GM23338 (cell line): ENCODE measurements around the gene CABLES1. TPM values are rescaled to one million over a fixed set of nuclear protein-coding genes. Genes with fewer than 3 reads are reported as not detected.
A peak's percentile ranks its signal among the peaks of the same experiment; 100 is the strongest.

Source experiments
- ATAC-seq: fragments of 200-7000 bp; cut with Tn5 transposase; 3 replicates; pipeline ENCODE4 v1.9.1; 2020
- DNase-seq: peaks from one replicate; pipeline ENCODE4 v3.0.0-alpha.2; 2015; ENCODE audit warnings: low spot score
- H2AFZ ChIP-seq: fragments of 200-600 bp; sonication (generic); 2 replicates; pipeline ENCODE4 v1.8.0; 2016; ENCODE audit warnings: antibody characterized with exemption, mild to moderate bottlenecking, moderate library complexity
- H3F3A ChIP-seq: fragments of 200-600 bp; sonication (generic); replicated peaks from 2 replicates; pipeline ENCODE4 v1.8.0; 2017; ENCODE audit warnings: antibody characterized with exemption, mixed run types, low read depth
- H3K27ac ChIP-seq: fragments of 200-600 bp; sonication (generic); 2 replicates; pipeline ENCODE4 v1.6.1; 2016; ENCODE audit warnings: low read depth
- H3K27me3 ChIP-seq: fragments of 200-600 bp; sonication (generic); 2 replicates; pipeline ENCODE4 v1.8.0; 2016; ENCODE audit warnings: mild to moderate bottlenecking, mixed run types, moderate library complexity; ENCODE audit not compliant: insufficient read depth
- H3K36me3 ChIP-seq: fragments of 200-600 bp; sonication (generic); 2 replicates; pipeline ENCODE4 v1.8.0; 2016; ENCODE audit warnings: mild to moderate bottlenecking; ENCODE audit not compliant: insufficient read depth
- H3K4me1 ChIP-seq: fragments of 200-600 bp; sonication (generic); 2 replicates; pipeline ENCODE4 v1.8.0; 2016; ENCODE audit warnings: mild to moderate bottlenecking, moderate library complexity; ENCODE audit not compliant: insufficient read depth
- H3K4me2 ChIP-seq: fragments of 200-600 bp; sonication (generic); 2 replicates; pipeline ENCODE4 v1.7.1; 2017; ENCODE audit warnings: mixed run types
- H3K4me3 ChIP-seq: fragments of 200-600 bp; sonication (generic); 2 replicates; pipeline ENCODE4 v1.6.1; 2016; ENCODE audit warnings: mixed run types
- H3K79me2 ChIP-seq: fragments of 200-600 bp; sonication (generic); replicated peaks from 2 replicates; pipeline ENCODE4 v1.8.0; 2017; ENCODE audit warnings: mild to moderate bottlenecking; ENCODE audit not compliant: insufficient read depth
- H3K9me2 ChIP-seq: fragments of 200-600 bp; sonication (generic); 2 replicates; pipeline ENCODE4 v1.8.0; 2017; ENCODE audit not compliant: insufficient read depth
- H4K20me1 ChIP-seq: fragments of 200-600 bp; sonication (generic); replicated peaks from 2 replicates; pipeline ENCODE4 v1.8.0; 2017; ENCODE audit warnings: mild to moderate bottlenecking; ENCODE audit not compliant: insufficient read depth
- H3K27ac Mint-ChIP-seq: 2 replicates; pipeline ENCODE4 v1.8.0; 2020; ENCODE audit warnings: inconsistent platforms, mild to moderate bottlenecking, moderate library complexity, mixed read lengths
- H3K27me3 Mint-ChIP-seq: 3 replicates; pipeline ENCODE4 v1.8.0; 2022; ENCODE audit warnings: low read depth, mild to moderate bottlenecking, moderate library complexity, mixed read lengths, inconsistent platforms; ENCODE audit not compliant: insufficient read depth, poor library complexity
- H3K36me3 Mint-ChIP-seq: 3 replicates; pipeline ENCODE4 v1.8.0; 2021; ENCODE audit warnings: low read depth, mild to moderate bottlenecking, inconsistent platforms, moderate library complexity, mixed read lengths
- H3K4me1 Mint-ChIP-seq: 3 replicates; pipeline ENCODE4 v1.8.0; 2020; ENCODE audit warnings: mild to moderate bottlenecking, inconsistent platforms, mixed read lengths
- H3K4me3 Mint-ChIP-seq: 3 replicates; pipeline ENCODE4 v1.8.0; 2021; ENCODE audit warnings: moderate library complexity, mild to moderate bottlenecking, inconsistent platforms, mixed read lengths
- H3K9me3 Mint-ChIP-seq: 3 replicates; pipeline ENCODE4 v1.8.0; 2020; ENCODE audit warnings: moderate library complexity, mild to moderate bottlenecking, inconsistent platforms, mixed read lengths
- CREB1 ChIP-seq: fragments of 250-450 bp; sonication (Bioruptor Pico); IDR thresholded peaks from 2 replicates; pipeline ENCODE4 v1.5.0; 2020; ENCODE audit warnings: low read depth, mild to moderate bottlenecking, moderate library complexity
- EZH2 ChIP-seq: fragments of 200-600 bp; sonication (generic); IDR thresholded peaks from one replicate; pipeline ENCODE4 v1.8.0; 2017; ENCODE audit warnings: antibody characterized with exemption, mild to moderate bottlenecking, low read depth; ENCODE audit not compliant: unreplicated experiment
- JUNB ChIP-seq: IDR thresholded peaks from one replicate; pipeline ENCODE4 v1.6.1; 2016; ENCODE audit warnings: antibody characterized with exemption; ENCODE audit not compliant: unreplicated experiment
- NANOG ChIP-seq: IDR thresholded peaks from 2 replicates; pipeline ENCODE4 v1.6.1; 2016; ENCODE audit warnings: antibody characterized with exemption, borderline replicate concordance
- polyA plus RNA-seq: library from polyadenylated mRNA; unstranded; fragments of >200 nt; fragmentation: Nextera tagmentation; extraction: Ambion mirVana; gene quantifications from 2 replicates; pipeline ENCODE4 v1.2.1, GENCODE V29; 2016
- total RNA-seq: library from RNA; depleted of rRNA; stranded (reverse); fragments of >200 nt; shearing (Covaris generic); gene quantifications from 2 replicates; pipeline ENCODE4 v1.2.3, GENCODE V29; 2014
- TF ChIP-seq, protein P1 (sequence below): fragments of 250-450 bp; sonication (Bioruptor Pico); IDR thresholded peaks from 2 replicates; pipeline ENCODE4 v1.5.0; 2020; ENCODE audit warnings: mild to moderate bottlenecking, moderate library complexity
- TF ChIP-seq, protein P2 (sequence below): IDR thresholded peaks from one replicate; pipeline ENCODE4 v1.6.1; 2018; ENCODE audit warnings: antibody characterized with exemption; ENCODE audit not compliant: unreplicated experiment

The CABLES1 gene
- total and polyA plus RNA-seq, 2 experiments from 2014 or later: 2.6 to 12.4 TPM

DNA sequence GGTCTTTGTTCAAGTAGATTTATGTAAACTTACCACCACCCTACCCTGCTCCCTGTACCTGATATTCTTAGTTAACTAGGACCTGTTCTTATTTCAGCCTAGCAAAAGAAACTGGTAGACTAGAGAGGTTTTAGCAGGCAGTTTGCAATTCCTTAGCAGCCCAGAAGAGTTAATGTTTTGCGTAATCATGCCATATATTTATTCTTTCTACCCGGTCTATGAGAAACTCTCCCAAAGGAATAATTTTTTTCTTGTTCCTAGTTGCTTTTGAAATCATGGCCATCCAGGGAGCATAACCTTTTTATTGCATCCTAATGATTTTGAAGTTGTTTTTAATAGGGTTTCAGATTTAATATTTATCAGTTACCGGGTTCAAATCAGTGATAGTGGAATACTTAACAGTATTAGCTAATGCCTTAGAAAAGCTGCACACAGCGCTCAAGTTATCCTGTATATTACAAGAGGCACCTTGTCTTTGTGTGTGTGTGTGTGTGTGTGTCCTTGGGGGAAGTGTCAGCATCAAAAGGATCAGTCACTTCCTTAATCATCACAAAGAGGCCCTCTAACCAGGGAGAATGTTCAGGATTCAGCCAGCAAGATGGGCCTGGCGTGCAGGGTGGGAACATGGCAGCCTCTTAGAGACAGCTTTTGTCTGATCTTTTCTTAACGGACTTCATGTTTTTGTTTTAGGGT is 52.9 kb downstream of the CABLES1 start:
- H3K4me3 ChIP-seq: no peak overlapping the region
- TF ChIP-seq, protein P1, sequence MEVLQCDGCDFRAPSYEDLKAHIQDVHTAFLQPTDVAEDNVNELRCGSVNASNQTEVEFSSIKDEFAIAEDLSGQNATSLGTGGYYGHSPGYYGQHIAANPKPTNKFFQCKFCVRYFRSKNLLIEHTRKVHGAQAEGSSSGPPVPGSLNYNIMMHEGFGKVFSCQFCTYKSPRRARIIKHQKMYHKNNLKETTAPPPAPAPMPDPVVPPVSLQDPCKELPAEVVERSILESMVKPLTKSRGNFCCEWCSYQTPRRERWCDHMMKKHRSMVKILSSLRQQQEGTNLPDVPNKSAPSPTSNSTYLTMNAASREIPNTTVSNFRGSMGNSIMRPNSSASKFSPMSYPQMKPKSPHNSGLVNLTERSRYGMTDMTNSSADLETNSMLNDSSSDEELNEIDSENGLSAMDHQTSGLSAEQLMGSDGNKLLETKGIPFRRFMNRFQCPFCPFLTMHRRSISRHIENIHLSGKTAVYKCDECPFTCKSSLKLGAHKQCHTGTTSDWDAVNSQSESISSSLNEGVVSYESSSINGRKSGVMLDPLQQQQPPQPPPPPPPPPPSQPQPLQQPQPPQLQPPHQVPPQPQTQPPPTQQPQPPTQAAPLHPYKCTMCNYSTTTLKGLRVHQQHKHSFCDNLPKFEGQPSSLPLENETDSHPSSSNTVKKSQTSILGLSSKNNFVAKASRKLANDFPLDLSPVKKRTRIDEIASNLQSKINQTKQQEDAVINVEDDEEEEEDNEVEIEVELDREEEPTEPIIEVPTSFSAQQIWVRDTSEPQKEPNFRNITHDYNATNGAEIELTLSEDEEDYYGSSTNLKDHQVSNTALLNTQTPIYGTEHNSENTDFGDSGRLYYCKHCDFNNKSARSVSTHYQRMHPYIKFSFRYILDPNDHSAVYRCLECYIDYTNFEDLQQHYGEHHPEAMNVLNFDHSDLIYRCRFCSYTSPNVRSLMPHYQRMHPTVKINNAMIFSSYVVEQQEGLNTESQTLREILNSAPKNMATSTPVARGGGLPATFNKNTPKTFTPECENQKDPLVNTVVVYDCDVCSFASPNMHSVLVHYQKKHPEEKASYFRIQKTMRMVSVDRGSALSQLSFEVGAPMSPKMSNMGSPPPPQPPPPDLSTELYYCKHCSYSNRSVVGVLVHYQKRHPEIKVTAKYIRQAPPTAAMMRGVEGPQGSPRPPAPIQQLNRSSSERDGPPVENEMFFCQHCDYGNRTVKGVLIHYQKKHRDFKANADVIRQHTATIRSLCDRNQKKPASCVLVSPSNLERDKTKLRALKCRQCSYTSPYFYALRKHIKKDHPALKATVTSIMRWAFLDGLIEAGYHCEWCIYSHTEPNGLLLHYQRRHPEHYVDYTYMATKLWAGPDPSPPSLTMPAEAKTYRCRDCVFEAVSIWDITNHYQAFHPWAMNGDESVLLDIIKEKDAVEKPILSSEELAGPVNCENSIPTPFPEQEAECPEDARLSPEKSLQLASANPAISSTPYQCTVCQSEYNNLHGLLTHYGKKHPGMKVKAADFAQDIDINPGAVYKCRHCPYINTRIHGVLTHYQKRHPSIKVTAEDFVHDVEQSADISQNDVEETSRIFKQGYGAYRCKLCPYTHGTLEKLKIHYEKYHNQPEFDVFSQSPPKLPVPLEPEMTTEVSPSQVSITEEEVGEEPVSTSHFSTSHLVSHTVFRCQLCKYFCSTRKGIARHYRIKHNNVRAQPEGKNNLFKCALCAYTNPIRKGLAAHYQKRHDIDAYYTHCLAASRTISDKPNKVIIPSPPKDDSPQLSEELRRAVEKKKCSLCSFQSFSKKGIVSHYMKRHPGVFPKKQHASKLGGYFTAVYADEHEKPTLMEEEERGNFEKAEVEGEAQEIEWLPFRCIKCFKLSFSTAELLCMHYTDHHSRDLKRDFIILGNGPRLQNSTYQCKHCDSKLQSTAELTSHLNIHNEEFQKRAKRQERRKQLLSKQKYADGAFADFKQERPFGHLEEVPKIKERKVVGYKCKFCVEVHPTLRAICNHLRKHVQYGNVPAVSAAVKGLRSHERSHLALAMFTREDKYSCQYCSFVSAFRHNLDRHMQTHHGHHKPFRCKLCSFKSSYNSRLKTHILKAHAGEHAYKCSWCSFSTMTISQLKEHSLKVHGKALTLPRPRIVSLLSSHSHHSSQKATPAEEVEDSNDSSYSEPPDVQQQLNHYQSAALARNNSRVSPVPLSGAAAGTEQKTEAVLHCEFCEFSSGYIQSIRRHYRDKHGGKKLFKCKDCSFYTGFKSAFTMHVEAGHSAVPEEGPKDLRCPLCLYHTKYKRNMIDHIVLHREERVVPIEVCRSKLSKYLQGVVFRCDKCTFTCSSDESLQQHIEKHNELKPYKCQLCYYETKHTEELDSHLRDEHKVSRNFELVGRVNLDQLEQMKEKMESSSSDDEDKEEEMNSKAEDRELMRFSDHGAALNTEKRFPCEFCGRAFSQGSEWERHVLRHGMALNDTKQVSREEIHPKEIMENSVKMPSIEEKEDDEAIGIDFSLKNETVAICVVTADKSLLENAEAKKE (CRISPR knock-in tag): no peak
- TF ChIP-seq CREB1 (CRISPR knock-in tag) (no peak), JUNB (no peak)
- DNase-seq: no peak
- H3K4me1 Mint-ChIP-seq: peaks cover 31% of the 10 kb centered on the region
- peaks cover 2% of the 10 kb centered on the region for H3K27me3 Mint-ChIP-seq
- H4K20me1 ChIP-seq: peaks cover 8% of the 10 kb centered on the region
- H3K9me2 ChIP-seq: no peaks in the 10 kb centered on the region
- no peaks in the 10 kb centered on the region for H3F3A ChIP-seq
- H3K27ac ChIP-seq: no peak overlapping the region
- H3K27ac Mint-ChIP-seq: peak overlapping the region; percentile 55; the same call in 1 of the 2 replicates
- H3K4me2 ChIP-seq: no peak overlapping the region
- H3K4me3 Mint-ChIP-seq: no peak overlapping the region
- no peaks in the 10 kb centered on the region for H3K9me3 Mint-ChIP-seq
- no peak for ATAC-seq
- H3K36me3 ChIP-seq: peaks cover 2% of the 10 kb centered on the region; the same call in 1 of the 2 replicates
- H3K27me3 ChIP-seq: no peaks in the 10 kb centered on the region
- peaks cover 17% of the 10 kb centered on the region for H3K36me3 Mint-ChIP-seq
- peaks cover 6% of the 10 kb centered on the region for H3K4me1 ChIP-seq
- H2AFZ ChIP-seq: no peak overlapping the region
- peaks cover 31% of the 10 kb centered on the region for H3K79me2 ChIP-seq

DNA sequence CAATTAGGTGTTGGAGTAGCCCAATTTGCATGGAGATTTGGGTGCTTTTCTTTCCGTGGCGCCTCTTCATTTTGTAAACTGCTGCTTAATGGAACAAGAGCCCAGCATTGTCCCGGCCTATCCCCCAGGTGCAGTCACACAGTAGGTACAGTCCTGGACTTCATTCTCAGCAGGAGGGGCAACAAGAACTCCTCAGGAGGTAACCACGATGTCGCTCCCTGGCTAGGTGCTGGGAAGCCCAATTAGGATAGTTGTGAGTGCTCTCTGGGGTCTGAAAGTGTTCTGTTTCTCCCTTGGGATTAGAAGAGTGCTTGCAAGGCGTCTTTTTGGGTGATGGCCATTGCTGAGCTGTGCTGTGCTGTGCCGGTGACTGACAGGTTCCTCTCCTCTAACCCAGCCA is 53.8 kb downstream of the CABLES1 start:
- Histone ChIP-seq H3K36me3 (peaks cover 2% of the 10 kb centered on the region; the same call in 1 of the 2 replicates), H3K79me2 (peaks cover 24% of the 10 kb centered on the region), H3F3A (no peaks in the 10 kb centered on the region), H4K20me1 (peaks cover 8% of the 10 kb centered on the region), H3K27ac (no peak overlapping the region), H2AFZ (no peak overlapping the region), H3K4me1 (no peaks in the 10 kb centered on the region), H3K9me2 (no peaks in the 10 kb centered on the region), H3K4me2 (no peak overlapping the region), H3K27me3 (no peaks in the 10 kb centered on the region), H3K4me3 (no peak overlapping the region)
- H3K4me1 Mint-ChIP-seq: peaks cover 26% of the 10 kb centered on the region
- H3K27me3 Mint-ChIP-seq: peaks cover 1% of the 10 kb centered on the region
- no peak overlapping the region for H3K4me3 Mint-ChIP-seq
- DNase-seq: no peak
- H3K9me3 Mint-ChIP-seq: no peaks in the 10 kb centered on the region
- no peak overlapping the region for H3K27ac Mint-ChIP-seq
- peaks cover 17% of the 10 kb centered on the region for H3K36me3 Mint-ChIP-seq
- ATAC-seq: peak; percentile 11; the same call in 2 of the 3 replicates
- TF ChIP-seq NANOG (no peak), EZH2 (no peak)
- TF ChIP-seq, protein P2, sequence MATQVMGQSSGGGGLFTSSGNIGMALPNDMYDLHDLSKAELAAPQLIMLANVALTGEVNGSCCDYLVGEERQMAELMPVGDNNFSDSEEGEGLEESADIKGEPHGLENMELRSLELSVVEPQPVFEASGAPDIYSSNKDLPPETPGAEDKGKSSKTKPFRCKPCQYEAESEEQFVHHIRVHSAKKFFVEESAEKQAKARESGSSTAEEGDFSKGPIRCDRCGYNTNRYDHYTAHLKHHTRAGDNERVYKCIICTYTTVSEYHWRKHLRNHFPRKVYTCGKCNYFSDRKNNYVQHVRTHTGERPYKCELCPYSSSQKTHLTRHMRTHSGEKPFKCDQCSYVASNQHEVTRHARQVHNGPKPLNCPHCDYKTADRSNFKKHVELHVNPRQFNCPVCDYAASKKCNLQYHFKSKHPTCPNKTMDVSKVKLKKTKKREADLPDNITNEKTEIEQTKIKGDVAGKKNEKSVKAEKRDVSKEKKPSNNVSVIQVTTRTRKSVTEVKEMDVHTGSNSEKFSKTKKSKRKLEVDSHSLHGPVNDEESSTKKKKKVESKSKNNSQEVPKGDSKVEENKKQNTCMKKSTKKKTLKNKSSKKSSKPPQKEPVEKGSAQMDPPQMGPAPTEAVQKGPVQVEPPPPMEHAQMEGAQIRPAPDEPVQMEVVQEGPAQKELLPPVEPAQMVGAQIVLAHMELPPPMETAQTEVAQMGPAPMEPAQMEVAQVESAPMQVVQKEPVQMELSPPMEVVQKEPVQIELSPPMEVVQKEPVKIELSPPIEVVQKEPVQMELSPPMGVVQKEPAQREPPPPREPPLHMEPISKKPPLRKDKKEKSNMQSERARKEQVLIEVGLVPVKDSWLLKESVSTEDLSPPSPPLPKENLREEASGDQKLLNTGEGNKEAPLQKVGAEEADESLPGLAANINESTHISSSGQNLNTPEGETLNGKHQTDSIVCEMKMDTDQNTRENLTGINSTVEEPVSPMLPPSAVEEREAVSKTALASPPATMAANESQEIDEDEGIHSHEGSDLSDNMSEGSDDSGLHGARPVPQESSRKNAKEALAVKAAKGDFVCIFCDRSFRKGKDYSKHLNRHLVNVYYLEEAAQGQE: no peak
